GM18907 (cell line): ENCODE measurements around the gene CXXC5.

Experiments
- ATAC-seq: cut with Tn5 transposase; IDR thresholded peaks from one replicate; pipeline ENCODE4 v1.9.1; 2021; ENCODE audit warnings: mild to moderate bottlenecking, moderate library complexity; ENCODE audit not compliant: unreplicated experiment

Gene CXXC5

DNA sequence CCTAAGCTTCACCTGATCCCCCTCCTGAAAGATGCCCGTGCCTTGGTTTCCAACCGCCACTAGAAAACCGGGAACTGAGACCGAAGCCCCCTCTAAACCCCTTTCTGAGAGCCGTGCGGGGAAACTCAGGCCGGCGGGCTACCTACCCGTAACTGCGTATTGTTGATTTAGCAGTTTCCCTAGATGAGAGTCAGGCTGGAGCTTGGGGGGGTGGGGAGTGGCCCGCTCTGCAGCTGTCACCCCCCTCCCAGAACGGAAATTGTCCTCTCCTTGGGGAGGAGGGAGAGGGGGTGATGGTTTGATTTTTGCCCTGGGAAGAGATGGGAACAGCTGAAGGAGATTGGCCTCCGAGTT, 2.5 kb downstream of the CXXC5 start:
- ATAC-seq = no peak

- ATAC-seq = no peak
These were observed 3.1 kb downstream of the CXXC5 start for GRCh38 chr5:139651043-139651834.

- peak; percentile 42 for ATAC-seq
These were observed 4.0 kb downstream of the CXXC5 start for GRCh38 chr5:139651853-139652787.

- ATAC-seq = peak; percentile 31
These were observed 4.7 kb downstream of the CXXC5 start for GRCh38 chr5:139652788-139653241.

DNA sequence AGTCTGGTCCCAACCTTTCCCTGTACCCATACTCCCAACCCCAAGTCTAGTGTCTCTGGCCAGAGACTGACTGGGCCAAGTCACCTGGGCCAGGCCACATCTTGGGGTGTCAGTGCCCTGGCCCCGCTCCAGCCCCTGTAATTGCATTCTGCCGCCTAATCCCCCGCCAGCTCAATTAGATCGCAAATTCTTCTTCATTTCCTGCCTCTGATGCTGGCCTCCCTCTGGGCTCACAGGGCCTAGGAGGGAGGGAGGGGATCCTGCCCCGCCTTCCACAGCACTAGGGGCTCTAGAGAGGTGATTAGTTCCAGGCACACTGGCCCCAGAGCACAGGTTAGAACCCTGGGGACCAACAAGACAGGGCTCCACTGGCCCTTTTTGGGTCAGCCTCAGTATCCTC, 5.5 kb downstream of the CXXC5 start:
- no peak for ATAC-seq

DNA sequence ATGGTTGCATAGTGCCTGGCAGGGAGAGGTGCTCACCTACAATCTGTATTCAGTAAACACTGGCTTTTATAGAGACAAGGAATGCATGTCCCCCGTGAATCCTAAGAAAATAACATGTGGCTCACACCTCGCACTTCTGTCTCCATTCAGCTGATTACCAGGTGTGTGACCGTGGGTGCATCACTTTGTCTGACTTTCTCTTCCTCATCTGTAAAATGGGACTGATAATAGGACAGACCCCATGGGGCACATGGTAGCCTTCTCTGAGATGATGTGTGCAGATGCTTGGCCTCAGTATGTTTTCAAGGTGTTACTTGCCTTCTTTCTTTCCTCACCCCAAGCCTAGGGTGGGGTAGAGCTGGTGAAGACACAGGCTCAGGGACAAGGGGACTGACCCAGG, 6.3 kb downstream of the CXXC5 start:
- ATAC-seq = no peak

DNA sequence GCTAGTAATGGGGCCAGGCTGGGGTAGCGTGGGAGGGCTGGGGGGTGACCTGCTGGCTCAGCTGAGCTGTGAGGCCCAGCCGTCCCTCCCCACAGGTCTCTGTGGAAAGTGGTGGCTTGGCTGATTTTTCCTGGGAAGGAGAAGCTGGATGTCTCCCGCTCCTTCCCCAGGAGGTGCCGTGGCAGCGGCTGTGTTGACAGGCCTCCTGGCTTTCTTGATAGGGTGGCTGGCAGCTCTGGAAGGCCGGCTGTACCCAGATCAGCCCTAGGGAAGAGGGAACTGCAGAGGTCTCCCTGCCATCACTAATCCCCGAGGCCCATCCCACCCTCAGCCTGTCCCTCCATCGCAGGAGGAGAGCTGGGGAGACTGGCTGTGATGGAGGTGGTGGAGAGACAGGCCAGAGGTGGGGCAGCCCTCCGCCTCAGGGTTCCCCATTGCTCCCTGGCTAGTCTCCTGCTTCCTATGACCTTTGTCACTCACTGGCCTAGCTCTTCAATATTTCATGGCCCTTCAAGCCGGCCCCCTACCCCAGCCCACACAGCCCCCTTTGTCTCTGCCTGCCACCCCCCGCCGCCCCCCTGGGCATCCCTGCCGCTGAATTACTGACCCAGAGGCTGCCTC, 6.8 kb downstream of the CXXC5 start:
- ATAC-seq = no peak

GRCh38 chr5:139655727-139656271, 7.7 kb downstream of the CXXC5 start:
- ATAC-seq = no peak

- ATAC-seq = no peak
These were observed 9.5 kb downstream of the CXXC5 start for GRCh38 chr5:139657363-139658321.

DNA sequence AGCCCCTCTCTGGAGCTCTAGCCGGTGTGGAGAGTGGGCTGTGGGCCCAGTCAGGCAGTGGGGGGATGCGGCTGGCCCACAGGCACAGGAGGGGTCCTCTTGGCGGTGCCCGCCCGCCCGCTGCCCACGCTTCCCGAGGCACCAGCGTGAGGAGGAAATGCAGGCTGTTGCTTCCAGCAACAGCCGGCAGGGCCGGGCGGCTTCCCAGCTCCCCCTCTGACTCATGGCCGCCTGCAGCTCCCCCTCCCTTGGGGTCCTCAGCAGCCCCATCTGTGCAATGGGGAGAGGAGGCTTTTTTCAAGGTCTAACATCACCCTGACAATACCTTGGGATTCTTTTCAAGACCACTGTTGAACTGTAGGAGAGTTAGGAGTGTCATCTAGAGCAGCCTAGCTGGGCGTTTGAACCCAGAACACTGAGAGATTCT, 10.4 kb downstream of the CXXC5 start:
- ATAC-seq = no peak

- ATAC-seq = no peak
These were observed 10.9 kb downstream of the CXXC5 start for GRCh38 chr5:139658928-139659667.

DNA sequence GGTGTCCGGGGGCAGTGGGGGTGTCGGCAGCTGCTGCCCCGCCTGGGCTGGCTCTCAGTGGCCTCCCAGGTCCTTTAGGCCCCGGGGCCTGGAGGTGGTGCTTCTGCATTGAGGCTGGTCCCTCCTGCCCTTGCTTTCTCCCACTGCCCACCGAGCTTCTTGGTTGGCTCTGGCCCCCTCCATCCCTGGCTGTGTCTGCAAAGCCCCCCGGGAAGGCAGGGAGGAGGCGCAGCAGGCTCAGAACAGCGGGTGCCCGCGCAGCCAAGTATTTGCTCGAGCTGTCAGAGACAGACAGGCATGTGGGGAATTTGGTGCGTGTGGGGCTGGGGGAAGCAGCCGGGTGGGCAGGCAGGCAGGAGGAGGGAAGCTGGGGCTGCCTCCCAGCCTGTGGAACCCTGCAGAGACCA, 11.5 kb downstream of the CXXC5 start:
- ATAC-seq = no peak

GRCh38 chr5:139660105-139660922, 12.2 kb downstream of the CXXC5 start:
- ATAC-seq = no peak

- ATAC-seq = no peak
These were observed 13.0 kb downstream of the CXXC5 start for GRCh38 chr5:139660923-139661814.

GRCh38 chr5:139662617-139663016, 14.5 kb downstream of the CXXC5 start:
- ATAC-seq = no peak

DNA sequence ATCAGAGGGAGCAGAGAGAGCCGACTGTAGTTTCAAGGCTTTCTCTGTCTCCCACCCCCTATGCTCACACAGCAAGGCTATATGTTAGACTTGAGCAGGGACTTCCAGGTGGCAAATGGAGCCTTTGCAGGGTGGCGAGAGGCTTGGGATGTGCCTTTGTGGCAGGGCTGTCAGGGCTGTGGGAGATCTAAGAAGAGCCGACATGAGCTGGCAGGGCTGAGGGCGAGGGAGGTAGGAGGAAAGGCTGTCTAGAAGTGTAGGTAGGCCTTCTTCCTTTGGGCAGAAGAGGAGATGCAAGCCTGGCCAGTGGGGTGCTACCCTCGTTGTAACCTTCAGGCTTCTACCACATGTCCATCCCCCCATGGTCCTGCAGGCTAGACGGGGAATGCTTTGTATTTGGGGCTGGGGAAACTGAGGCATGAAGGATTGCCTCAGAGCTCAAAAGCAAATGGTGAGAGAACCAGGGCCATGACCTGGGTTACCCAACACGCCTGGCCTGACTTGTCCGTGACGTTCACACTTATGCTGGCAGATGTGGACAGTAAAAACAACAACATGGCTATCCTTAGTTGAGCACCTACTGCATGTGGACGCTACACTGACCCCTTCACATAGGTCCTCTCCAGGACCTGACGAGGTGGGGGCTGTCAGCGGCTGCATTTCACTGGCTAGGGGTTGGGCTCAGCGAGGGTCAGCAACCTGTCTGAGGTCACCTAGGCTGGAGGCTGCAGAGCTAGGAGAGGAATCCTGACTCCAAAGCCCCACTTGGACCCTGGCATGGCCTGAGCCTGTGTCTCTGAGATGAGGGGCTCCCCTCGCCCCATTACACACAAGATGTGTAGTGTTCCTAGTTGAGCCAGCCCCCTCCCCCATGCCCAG, 15.3 kb downstream of the CXXC5 start:
- no peak for ATAC-seq
